H1 (cell line): ENCODE measurements around the gene KRTAP19-6. TPM values are rescaled to one million over a fixed set of nuclear protein-coding genes. Genes with fewer than 3 reads are reported as not detected.

Source experiments
- BCL11A ChIP-seq, 2 experiments: IDR thresholded peaks; one replicate each; pipeline ENCODE4 v1.6.1; 2011; ENCODE audit warnings: low read depth in 2 of 2, low read length in 2 of 2, mild to moderate bottlenecking in 2 of 2
- CBX5 ChIP-seq: fragments of 300-800, 300-1000 bp; sonication (generic); IDR thresholded peaks from 2 replicates; pipeline ENCODE4 v1.7.1; 2016; ENCODE audit warnings: antibody characterized with exemption, low read length, low read depth
- CHD7 ChIP-seq: fragments of 300-600 bp; sonication (generic); IDR thresholded peaks from 2 replicates; pipeline ENCODE4 v1.7.1; 2012; ENCODE audit warnings: low read length, moderate library complexity, mild to moderate bottlenecking, inconsistent platforms; ENCODE audit not compliant: insufficient replicate concordance
- EGR1 ChIP-seq: IDR thresholded peaks from 2 replicates; pipeline ENCODE4 v1.6.1; 2011; ENCODE audit warnings: low read depth, low read length, borderline replicate concordance
- EZH2 ChIP-seq: fragments of 200-600 bp; sonication (generic); IDR thresholded peaks from 2 replicates; pipeline ENCODE4 v1.7.1; 2012; ENCODE audit warnings: low read depth, mild to moderate bottlenecking, moderate library complexity, low read length, inconsistent platforms; ENCODE audit not compliant: severe bottlenecking
- polyA plus RNA-seq, 7 experiments: library from polyadenylated mRNA; depleted of rRNA in 3 of 7; stranded (reverse) in 5 of 7; unstranded in 2 of 7; fragments of >200 nt in 5 of 7; fragments of 200-250 nt in 2 of 7; gene quantifications; 1 replicate in 5 of 7; 2 replicates in 1 of 7; 4 replicates in 1 of 7; pipeline versions ENCODE4 v1.2.1 to v1.2.3, GENCODE V29; 2011 to 2013; ENCODE audit warnings: missing spikeins in 2 of 7, mixed read lengths in 2 of 7
- total RNA-seq: library from RNA; stranded (reverse); fragmentation: NEBNext Ultra II Directional; extraction: Animal tissue kit (Norgen Biotek cat#: 25700); gene quantifications from 2 replicates; pipeline ENCODE4 v1.2.1, GENCODE V29; 2021
- TF ChIP-seq, protein P1 (sequence below): IDR thresholded peaks from 2 replicates; pipeline ENCODE4 v1.6.1; 2011; ENCODE audit warnings: low read depth, mild to moderate bottlenecking, low read length; ENCODE audit not compliant: insufficient read depth
- TF ChIP-seq, protein P2 (sequence below): IDR thresholded peaks from 2 replicates; pipeline ENCODE4 v1.6.1; 2012; ENCODE audit warnings: inconsistent platforms

KRTAP19-6 gene
- total and polyA plus RNA-seq, 2 of the 8 experiments (the other 6 are each of a cell fraction or from before 2014, with no cell fraction given): not detected

DNA sequence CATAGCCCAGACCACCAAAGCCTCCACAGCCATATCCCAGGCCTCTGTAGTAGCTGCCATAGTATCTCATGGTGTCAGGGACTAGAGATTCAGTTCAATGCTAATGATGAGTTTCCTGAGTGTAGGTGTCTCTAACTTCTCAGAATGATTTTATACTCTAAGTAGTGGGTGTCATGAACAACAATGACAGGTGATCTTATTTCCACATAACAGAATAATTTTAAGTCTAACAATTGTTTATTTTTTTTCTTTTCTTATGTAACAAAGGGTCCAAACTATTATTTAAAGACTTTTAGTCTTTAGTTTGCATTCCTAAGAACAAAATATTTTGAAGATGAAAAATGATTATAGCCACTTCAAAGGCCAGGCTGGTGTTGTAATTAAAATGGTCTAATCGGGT lies at the start of gene KRTAP19-6 (continued):
- TF ChIP-seq CHD7 (no peak), EZH2 (no peak), CBX5 (no peak), BCL11A (IDR thresholded peaks at IDR 0.05; ENCODE audit: low read depth in 2 of 2, low read length in 2 of 2) (no peak), EGR1 (no peak)
- TF ChIP-seq, protein P1, sequence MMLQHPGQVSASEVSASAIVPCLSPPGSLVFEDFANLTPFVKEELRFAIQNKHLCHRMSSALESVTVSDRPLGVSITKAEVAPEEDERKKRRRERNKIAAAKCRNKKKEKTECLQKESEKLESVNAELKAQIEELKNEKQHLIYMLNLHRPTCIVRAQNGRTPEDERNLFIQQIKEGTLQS: no peak
- TF ChIP-seq, protein P2, sequence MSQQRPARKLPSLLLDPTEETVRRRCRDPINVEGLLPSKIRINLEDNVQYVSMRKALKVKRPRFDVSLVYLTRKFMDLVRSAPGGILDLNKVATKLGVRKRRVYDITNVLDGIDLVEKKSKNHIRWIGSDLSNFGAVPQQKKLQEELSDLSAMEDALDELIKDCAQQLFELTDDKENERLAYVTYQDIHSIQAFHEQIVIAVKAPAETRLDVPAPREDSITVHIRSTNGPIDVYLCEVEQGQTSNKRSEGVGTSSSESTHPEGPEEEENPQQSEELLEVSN: no peak
